ENCODE measurements around the gene MICAL3.

GRCh38 chr22:17783773-17784480 is 240.4 kb downstream of the MICAL3 start:
- no peak for TF ChIP-seq POLR2A (IDR thresholded peaks at IDR 0.05)
- no peak for TF ChIP-seq CTCF (IDR thresholded peaks at IDR 0.05)
